Neural crest cell (in vitro differentiated cells): ENCODE results near the gene PTGES3L. TPM values are rescaled to one million over a fixed set of nuclear protein-coding genes. Genes with fewer than 3 reads are reported as not detected.
"Not testable (repeated sequence)": the region's sequence is repeated elsewhere in the genome, so short reads cannot be mapped to it uniquely, and the experiment has no call there.

Source experiments
- DNase-seq: peaks from one replicate; pipeline ENCODE4 v3.0.0; 2021; ENCODE audit warnings: low read depth, mixed read lengths, low spot score
- H3K27ac Mint-ChIP-seq: one replicate; pipeline ENCODE4 v1.8.0; 2021; ENCODE audit warnings: mild to moderate bottlenecking, mixed read lengths; ENCODE audit not compliant: unreplicated experiment
- H3K27me3 Mint-ChIP-seq: 2 replicates; pipeline ENCODE4 v1.8.0; 2021; ENCODE audit warnings: low read depth, mild to moderate bottlenecking, mixed read lengths
- H3K36me3 Mint-ChIP-seq: 2 replicates; pipeline ENCODE4 v1.8.0; 2021; ENCODE audit warnings: low read depth, mild to moderate bottlenecking, mixed read lengths
- H3K4me1 Mint-ChIP-seq: 2 replicates; pipeline ENCODE4 v1.8.0; 2021; ENCODE audit warnings: mixed read lengths
- H3K4me3 Mint-ChIP-seq: one replicate; pipeline ENCODE4 v1.8.0; 2021; ENCODE audit warnings: mild to moderate bottlenecking, mixed read lengths
- H3K9me3 Mint-ChIP-seq: 2 replicates; pipeline ENCODE4 v1.8.0; 2021; ENCODE audit warnings: mixed read lengths
- CTCF ChIP-seq: fragments of 200-600 bp; sonication (generic); conservative IDR thresholded peaks from 2 replicates; pipeline ENCODE4 v1.5.0; 2021; ENCODE audit warnings: antibody characterized with exemption, mild to moderate bottlenecking
- total RNA-seq: library from RNA; stranded (reverse); gene quantifications from 2 replicates; pipeline ENCODE4 v1.2.1, GENCODE V29; 2021

PTGES3L gene
- total RNA-seq, 1 donor from 2014 or later: 3.5 TPM

- Mint-ChIP-seq H3K36me3 (no peaks in the 10 kb centered on the region), H3K4me3 (peak overlapping the region; percentile 89), H3K4me1 (peaks cover 33% of the 10 kb centered on the region), H3K27ac (peak overlapping the region; percentile 54), H3K27me3 (no peaks in the 10 kb centered on the region), H3K9me3 (no peaks in the 10 kb centered on the region)
- DNase-seq: peak; percentile 19
- no peak for TF ChIP-seq CTCF
Measured at GRCh38 chr17:42980766-42981397, 1.0 kb upstream of the PTGES3L start.

DNA sequence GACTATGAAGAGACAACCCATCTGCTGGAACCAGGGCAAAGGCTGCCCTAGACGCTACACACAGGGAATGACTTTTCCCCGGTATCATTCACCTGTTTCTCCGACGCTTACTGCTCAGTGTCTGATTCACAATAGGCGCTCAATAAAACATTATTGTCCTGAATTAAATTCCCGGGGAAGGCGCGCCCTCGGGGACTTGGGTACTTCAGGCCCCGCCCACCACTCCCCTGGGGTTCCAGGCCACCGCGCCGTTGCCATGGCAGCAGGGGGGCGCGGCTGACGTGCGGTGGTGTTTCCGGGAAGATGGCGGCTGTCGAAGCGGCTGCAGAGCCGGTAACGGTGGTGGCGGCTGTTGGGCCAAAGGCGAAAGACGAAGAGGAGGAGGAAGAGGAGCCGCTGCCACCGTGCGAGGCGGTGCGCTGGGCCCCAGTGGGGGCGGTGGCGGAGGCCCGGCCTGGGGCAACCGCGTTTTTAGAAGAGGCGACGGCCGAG, 440 bp upstream of the PTGES3L start, which contains the start of gene RUNDC1:
Gene RUNDC1, plus strand, starts transcription at position 292 of the 492 bp plus-strand sequence. Its CDS starts 12 bp downstream, at position 304.
- Mint-ChIP-seq H3K9me3 (no peaks in the 10 kb centered on the region), H3K27ac (peak within 1 kb of the TSS; percentile 97), H3K36me3 (no peaks in the 10 kb centered on the region), H3K4me1 (peaks cover 33% of the 10 kb centered on the region), H3K27me3 (no peaks in the 10 kb centered on the region), H3K4me3 (peak within 1 kb of the TSS; percentile 96)
- no peak for TF ChIP-seq CTCF
- DNase-seq: peak; percentile 83

- H3K27ac Mint-ChIP-seq, H3K4me3 Mint-ChIP-seq, H3K27me3 Mint-ChIP-seq, DNase-seq, H3K9me3 Mint-ChIP-seq, H3K36me3 Mint-ChIP-seq: not testable (repeated sequence)
- H3K4me1 Mint-ChIP-seq: peaks cover 18% of the 10 kb centered on the region
Measured at GRCh38 chr17:42975701-42976100, 4.2 kb downstream of the PTGES3L start.

- Mint-ChIP-seq H3K9me3 (no peaks in the 10 kb centered on the region), H3K4me3 (peak overlapping the region; percentile 47), H3K27me3 (no peaks in the 10 kb centered on the region), H3K36me3 (no peaks in the 10 kb centered on the region), H3K27ac (no peak overlapping the region), H3K4me1 (peaks cover 15% of the 10 kb centered on the region)
- TF ChIP-seq CTCF: no peak
- DNase-seq: no peak
Measured at GRCh38 chr17:42975265-42975664, 4.6 kb downstream of the PTGES3L start.

- H3K36me3 Mint-ChIP-seq, H3K4me1 Mint-ChIP-seq, H3K9me3 Mint-ChIP-seq, H3K4me3 Mint-ChIP-seq, H3K27ac Mint-ChIP-seq, H3K27me3 Mint-ChIP-seq, DNase-seq: not testable (repeated sequence)
Measured at GRCh38 chr17:42973323-42973722, 6.6 kb downstream of the PTGES3L start.

GRCh38 chr17:42971589-42971988, 8.3 kb downstream of the PTGES3L start:
- Mint-ChIP-seq H3K27me3 (no peaks in the 10 kb centered on the region), H3K9me3 (no peaks in the 10 kb centered on the region), H3K4me1 (no peaks in the 10 kb centered on the region), H3K27ac (no peak overlapping the region), H3K36me3 (no peaks in the 10 kb centered on the region), H3K4me3 (peak overlapping the region; percentile 37)
- no peak for TF ChIP-seq CTCF
- no peak for DNase-seq
